Measurements from ENCODE around the gene CANT1.
"Not testable (repeated sequence)": the region's sequence is repeated elsewhere in the genome, so short reads cannot be mapped to it uniquely, and the experiment has no call there.

CANT1 gene

DNA sequence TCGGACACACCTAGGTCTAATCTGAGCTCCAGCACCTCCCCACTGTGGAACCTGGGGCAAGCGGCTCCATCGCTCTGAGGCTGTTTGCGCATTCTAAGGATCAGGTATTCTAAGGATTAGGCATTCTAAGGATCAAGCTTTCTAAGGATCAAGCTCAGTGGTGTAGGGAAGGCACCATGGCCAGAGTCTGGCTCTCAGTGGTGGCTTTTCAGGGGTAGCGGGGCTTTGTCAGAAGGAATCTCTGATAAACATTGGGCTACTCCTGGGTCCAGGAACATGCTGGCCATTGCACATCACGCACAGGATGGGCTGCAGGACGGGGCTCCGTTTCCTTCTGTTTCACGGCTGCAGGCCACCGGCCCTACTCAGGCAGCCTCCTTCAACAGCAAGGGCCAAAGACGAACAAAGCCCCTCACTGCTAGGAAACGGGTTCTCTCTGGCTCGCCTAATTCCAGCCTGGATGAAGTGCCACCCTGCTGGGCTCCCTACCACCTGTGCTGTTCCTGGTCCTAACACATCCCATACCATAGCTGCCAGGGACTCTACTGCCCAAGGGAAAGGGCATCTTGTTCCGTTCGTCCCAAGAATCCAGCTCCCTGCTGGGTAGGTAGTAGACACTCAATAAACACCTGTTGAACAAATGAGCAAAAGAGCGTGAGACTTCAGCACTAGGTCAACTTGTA, 19.9 kb upstream of the CANT1 start:
- in situ Hi-C loops (cut with HindIII; ENCODE audit: low sequenced_read_pairs): loop anchor here (25.0 kb wide), 1 partner anchor 333 kb away; no protein-coding TSS in a partner anchor

DNA sequence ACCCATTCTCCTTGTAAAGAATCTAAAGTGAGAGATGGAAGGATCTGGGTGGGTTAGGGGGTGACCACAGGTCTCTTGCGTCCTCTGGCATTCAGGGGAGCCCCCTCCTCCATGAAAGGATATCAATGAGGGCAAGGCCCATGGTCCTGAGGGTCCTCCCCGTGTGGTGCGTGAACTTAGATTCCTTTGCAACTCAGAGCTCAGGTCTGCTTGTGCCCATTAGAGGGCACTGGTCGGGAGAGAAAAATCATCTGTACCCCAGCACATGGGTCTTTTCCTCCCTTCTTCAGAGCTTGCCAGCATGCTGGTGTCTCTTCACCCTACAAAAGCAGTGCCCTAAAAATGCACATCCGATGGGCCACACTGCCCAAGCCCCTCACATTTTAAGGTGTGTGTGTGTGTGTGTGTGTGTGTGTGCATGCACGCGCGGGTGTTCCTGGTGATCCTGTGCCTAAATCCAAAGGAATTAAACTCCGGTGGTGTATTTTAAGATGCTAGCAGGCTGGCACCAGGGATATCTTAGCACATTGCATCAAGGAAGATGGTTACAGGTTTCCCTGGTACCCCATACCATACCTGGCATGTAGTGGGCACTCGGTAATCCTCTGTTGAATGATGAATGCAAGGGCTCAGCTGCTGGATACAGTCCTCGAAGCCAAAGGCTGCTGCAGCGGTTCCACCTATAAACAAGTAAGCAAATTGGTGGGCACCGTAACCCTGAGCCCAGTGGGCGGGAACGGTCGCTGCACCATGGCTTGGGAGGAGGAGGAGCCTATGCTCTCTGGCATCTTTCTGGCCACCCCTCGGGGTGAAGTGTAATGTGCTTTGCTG, 19.1 kb upstream of the CANT1 start:
- in situ Hi-C loops (cut with HindIII; ENCODE audit: low sequenced_read_pairs): loop anchor here (25.0 kb wide), 1 partner anchor 334 kb away; no protein-coding TSS in a partner anchor

DNA sequence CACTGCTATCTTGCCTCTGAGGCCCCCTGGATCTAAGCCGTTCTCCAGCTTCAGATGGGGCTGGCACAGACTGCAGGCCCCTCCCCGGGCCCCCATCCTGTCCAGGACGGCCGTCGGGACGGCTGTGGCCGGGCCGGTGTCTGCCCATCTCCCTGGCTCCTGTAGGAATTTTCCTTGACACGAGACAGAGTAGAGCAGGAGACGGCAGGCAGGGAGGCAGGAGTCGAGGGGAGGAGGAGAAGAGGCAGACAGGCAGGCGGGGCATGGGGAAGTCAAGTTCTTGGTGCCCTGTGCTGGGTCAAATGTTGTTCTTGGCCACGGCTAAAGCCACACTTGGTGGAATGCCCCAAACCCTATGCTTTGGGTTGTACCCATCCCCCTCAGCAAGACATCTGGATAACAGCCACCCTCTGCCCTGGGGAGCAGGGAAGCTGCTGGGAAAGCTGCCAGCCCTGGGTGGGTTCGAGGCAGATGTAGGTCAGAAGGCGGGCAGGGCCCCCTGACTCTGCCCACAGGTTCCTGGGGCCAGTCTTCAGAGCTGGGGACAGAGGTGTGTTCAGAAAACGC, 18.4 kb upstream of the CANT1 start:
- in situ Hi-C loops (cut with HindIII; ENCODE audit: low sequenced_read_pairs): loop anchor here (25.0 kb wide), 1 partner anchor 334 kb away; no protein-coding TSS in a partner anchor

DNA sequence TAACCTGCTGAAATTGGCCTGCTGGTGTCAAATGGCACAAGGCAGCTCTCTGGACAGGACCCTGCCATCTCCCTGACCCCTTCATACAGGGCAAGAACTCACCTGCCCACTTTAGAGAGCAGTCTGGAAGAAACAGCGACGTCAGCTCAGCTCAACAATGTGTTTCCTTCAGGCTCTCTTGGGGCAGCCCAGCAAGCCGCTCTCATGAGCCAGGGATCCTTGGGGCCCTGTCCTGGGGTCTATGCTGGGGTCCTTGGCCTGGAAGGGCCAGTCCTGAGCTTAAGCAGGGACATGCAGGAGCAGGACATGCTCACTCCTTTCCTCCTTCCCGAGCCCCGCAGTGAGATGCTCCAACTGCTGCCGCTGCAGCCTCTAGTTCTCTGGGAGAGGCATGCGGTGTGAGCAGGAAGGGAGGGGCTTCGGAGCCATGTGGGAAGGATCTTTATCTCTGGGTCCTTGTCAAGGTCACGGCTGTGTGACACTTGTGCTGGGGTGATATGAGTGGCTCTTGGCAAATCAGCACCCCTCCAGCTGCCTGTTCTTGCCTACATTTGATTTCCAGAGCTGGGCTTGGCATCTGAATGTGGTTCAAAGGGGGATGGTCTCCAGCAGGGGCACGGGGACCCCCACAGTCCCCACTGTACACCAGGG, 17.8 kb upstream of the CANT1 start:
- in situ Hi-C loops (cut with HindIII; ENCODE audit: low sequenced_read_pairs): loop anchor here (25.0 kb wide), 1 partner anchor 335 kb away; no protein-coding TSS in a partner anchor

DNA sequence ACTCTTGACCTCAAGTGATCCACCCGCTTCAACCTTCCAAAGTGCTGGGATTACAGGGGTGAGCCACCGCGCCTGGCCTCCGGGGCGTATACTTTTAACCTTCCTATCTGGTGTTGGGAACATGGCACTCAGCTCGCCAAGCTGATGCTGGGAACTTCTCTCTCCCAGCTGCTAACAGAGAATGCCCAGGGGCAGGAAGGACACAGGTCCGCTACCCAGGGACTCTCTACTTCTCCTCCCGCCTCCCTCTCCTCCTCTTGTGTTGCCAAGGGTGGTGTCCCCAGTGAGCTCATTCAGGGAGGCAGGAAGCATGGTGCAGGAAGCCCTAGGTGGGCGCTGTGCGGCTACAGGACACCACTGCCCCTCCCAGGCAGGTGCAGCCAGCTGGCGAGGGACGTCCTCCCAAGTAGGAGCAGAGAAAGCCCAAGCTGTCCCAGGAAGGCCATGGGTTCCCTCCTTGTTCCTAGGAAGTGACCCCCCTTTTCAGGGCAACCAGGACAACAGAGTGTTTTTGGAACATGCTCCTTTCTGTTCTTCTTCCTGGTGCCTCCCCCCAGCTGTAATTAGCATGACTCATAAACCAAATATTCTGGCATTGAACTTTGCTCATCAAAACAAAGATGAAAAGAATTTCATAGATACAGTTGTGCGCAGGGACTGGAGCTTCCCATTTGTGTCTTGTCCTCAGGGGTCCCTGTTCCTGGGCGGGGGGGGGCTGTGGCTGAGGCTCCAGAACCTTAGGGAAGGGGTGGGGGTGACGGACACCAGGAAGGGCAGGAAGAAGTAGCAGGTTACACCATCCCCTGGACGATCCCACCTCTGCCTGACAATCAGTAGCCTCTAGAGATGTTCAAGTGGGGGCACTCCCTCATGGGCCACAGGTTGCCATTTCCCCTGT, 17.1 kb upstream of the CANT1 start:
- in situ Hi-C loops (cut with HindIII; ENCODE audit: low sequenced_read_pairs): loop anchor here (25.0 kb wide), 1 partner anchor 336 kb away; no protein-coding TSS in a partner anchor

DNA sequence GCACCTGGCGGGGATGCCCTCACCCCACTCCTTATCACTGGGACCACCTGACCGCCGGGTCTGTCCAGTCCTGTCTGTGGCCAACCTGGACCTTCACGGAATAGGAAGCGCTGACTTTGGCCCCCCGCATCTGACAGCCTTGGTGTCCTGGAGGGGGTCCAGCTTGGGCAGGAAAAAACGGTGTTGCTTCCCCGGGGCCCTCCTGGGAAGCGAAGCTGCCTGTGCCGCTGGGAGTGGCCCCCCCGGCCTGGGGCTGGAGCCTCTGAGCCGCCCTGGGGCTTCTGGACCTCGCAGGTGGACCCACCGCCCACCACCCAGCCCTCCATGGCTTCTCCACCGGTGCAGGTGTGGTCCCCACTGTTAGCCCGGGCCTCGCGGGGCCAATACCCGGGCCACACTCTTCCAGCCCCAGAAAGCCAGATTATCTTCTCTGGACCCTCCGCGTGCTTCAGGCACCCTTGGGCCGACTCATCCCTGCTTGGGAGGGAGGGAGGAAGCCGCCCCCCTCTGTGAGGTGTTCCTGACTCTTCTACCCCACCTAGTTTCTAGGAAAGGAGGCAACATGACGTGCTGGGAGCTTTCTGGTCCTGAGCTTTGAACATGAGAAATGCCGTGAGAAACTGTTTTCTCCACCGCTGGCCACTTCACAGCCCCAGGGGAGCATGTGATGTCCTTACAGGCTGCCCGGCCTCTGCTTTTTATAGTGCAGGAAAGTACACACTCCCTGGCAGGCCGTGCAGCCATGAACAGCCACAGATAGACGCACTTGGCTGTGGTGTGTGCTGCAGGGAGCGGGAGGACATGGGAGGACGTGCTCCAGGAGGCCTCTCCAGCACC, 15.6 kb upstream of the CANT1 start:
- in situ Hi-C loops (cut with HindIII; ENCODE audit: low sequenced_read_pairs): loop anchor here (25.0 kb wide), 1 partner anchor 337 kb away; no protein-coding TSS in a partner anchor

- in situ Hi-C loops (cut with HindIII; ENCODE audit: low sequenced_read_pairs): no loop called here
These were observed 14.6 kb upstream of the CANT1 start, which contains the start of gene C1QTNF1 for GRCh38 chr17:79023886-79024771. C1QTNF1 (plus strand) TSS chr17:79024169; CDS start chr17:79043969, 19,800 bp downstream.

- in situ Hi-C loops (cut with HindIII; ENCODE audit: low sequenced_read_pairs): no loop called here
These were observed 13.7 kb upstream of the CANT1 start for GRCh38 chr17:79023180-79023705.

- in situ Hi-C loops (cut with HindIII; ENCODE audit: low sequenced_read_pairs): no loop called here
These were observed 13.0 kb upstream of the CANT1 start for GRCh38 chr17:79022507-79022991.

GRCh38 chr17:79021929-79022328, 12.4 kb upstream of the CANT1 start:
- in situ Hi-C loops (cut with HindIII; ENCODE audit: low sequenced_read_pairs): not testable (repeated sequence)

- in situ Hi-C loops (cut with HindIII; ENCODE audit: low sequenced_read_pairs): no loop called here
These were observed 11.2 kb upstream of the CANT1 start for GRCh38 chr17:79020631-79021301.

- in situ Hi-C loops (cut with HindIII; ENCODE audit: low sequenced_read_pairs): no loop called here
These were observed 10.3 kb upstream of the CANT1 start for GRCh38 chr17:79019632-79020584.

DNA sequence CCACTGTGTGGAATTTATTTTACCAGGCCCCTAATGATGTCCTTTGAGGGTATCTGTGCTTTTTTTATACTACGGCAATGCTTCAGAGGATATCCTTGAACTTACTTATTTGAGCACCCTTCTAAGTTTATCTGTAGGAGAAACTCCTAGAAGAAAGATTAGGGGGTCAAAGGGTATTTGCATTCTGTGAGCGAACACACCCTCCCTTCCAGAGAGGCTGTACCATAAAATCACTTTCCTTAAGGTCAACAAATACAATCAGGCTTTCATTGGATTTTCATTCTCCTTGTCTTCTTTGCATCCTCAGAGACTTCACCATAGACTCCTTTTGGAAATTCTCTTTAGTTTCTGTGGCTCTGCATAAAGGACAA, 9.7 kb upstream of the CANT1 start:
- in situ Hi-C loops (cut with HindIII; ENCODE audit: low sequenced_read_pairs): no loop called here

DNA sequence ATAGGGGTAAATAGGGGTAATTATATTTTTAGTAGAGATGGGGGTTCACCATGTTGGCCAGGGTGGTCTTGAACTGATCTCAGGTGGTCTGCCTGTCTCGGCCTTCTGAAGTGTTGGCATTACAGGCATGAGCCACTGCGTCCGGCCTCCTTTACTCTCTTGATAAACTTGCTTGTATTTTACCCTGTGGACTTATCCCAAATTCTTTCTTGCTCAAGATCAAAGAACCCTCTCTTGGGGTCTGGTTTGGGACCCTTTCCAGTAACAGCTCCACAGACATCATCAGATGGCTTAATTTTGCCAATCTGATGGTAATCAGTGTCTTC, 8.8 kb upstream of the CANT1 start:
- in situ Hi-C loops (cut with HindIII; ENCODE audit: low sequenced_read_pairs): no loop called here

- in situ Hi-C loops (cut with HindIII; ENCODE audit: low sequenced_read_pairs): no loop called here
These were observed 8.2 kb upstream of the CANT1 start for GRCh38 chr17:79017546-79018369.
